Esophagus muscularis mucosa (tissue), 4 donors: Measurements from ENCODE around the gene EARS2. TPM values are rescaled to one million over a fixed set of nuclear protein-coding genes. Genes with fewer than 3 reads are reported as not detected.

ENCODE experiments used
- DNase-seq: peaks from one replicate; pipeline ENCODE4 v3.0.0-alpha.2; 2017; ENCODE audit errors: extremely low spot score
- H3K27ac ChIP-seq, 4 donors: fragments of 200-600 bp; sonication (generic); replicated peaks in 1 of 4; 1 replicate in 3 of 4; 2 replicates in 1 of 4; pipeline ENCODE4 v1.5.1; 2016 to 2019; ENCODE audit warnings: mild to moderate bottlenecking in 1 of 4
- H3K27me3 ChIP-seq, 4 donors: fragments of 200-600 bp; sonication (generic); one replicate each; pipeline versions ENCODE4 v1.5.1 to v1.6.0; 2016 to 2019
- H3K36me3 ChIP-seq, 4 donors: fragments of 200-600 bp; sonication (generic); one replicate each; pipeline ENCODE4 v1.5.1; 2016 to 2019
- H3K4me1 ChIP-seq, 4 donors: fragments of 200-600 bp; sonication (generic); one replicate each; pipeline ENCODE4 v1.5.1; 2016 to 2019
- H3K4me3 ChIP-seq, 4 donors: fragments of 200-600 bp; sonication (generic); 1 replicate in 2 of 4; 2 replicates in 2 of 4; pipeline ENCODE4 v1.5.1; 2016 to 2019; ENCODE audit warnings: mild to moderate bottlenecking in 4 of 4, moderate library complexity in 1 of 4
- H3K9me3 ChIP-seq, 4 donors: fragments of 200-600 bp; sonication (generic); 1 replicate in 3 of 4; 2 replicates in 1 of 4; pipeline ENCODE4 v1.5.1; 2016 to 2019
- CTCF ChIP-seq, 3 experiments: fragments of 200-600 bp in 2 of 3; fragments of 450-650 bp in 1 of 3; sonication (generic) in 2 of 3; IDR thresholded peaks; one replicate each; pipeline ENCODE4 v1.5.1; 2017 to 2019; ENCODE audit warnings: antibody characterized with exemption in 3 of 3, mild to moderate bottlenecking in 2 of 3, moderate library complexity in 1 of 3
- EP300 ChIP-seq: sonication (generic); formaldehyde crosslinking; IDR thresholded peaks from one replicate; pipeline ENCODE4 v1.6.1; 2017; ENCODE audit warnings: antibody characterized with exemption
- POLR2A ChIP-seq: fragments of 450-650 bp; IDR thresholded peaks from one replicate; pipeline ENCODE4 v1.6.1; 2017; ENCODE audit warnings: antibody characterized with exemption, moderate library complexity, mild to moderate bottlenecking, low read depth
- POLR2AphosphoS5 ChIP-seq, 2 donors: sonication (generic); formaldehyde crosslinking; IDR thresholded peaks; one replicate each; pipeline ENCODE4 v1.6.1; 2017; ENCODE audit warnings: antibody characterized with exemption in 2 of 2
- WGBS: methylation state at CpG from one replicate; pipeline ENCODE4 v1.1.5; 2018; 5-methylcytosine and 5-hydroxymethylcytosine counted together
- intact Hi-C: fragments of 100-400 bp; cut with DNase I; formaldehyde crosslinking; loops from one replicate; pipeline ENCODE4 v1.15.1; 2023
- total RNA-seq, 4 donors: library from RNA; depleted of rRNA; stranded (reverse); fragments of >200 nt; gene quantifications; one replicate each; pipeline versions ENCODE4 v1.1.0 to v1.2.1, GENCODE V29; 2016

Gene EARS2
- total RNA-seq, 4 donors from 2014 or later, result 14.2 to 24.4 (median 18.2) TPM

GRCh38 chr16:23519282-23519681 is 37.9 kb downstream of the EARS2 start:
- no peaks in the 10 kb centered on the region for H3K27me3 ChIP-seq
- WGBS, result 97% methylated on average over 5 of the region's 5 CpGs
- TF ChIP-seq POLR2AphosphoS5 (IDR thresholded peaks at IDR 0.05), result no peak
- TF ChIP-seq CTCF (IDR thresholded peaks at IDR 0.05), result no peak
- TF ChIP-seq POLR2A, result no peak
- no peak for TF ChIP-seq EP300
- H3K36me3 ChIP-seq, result peaks cover 18 to 55% (median 45%) of the 10 kb centered on the region in 4 donors
- DNase-seq, result no peak
- no peak overlapping the region for H3K4me3 ChIP-seq
- no peak overlapping the region for H3K27ac ChIP-seq
- H3K9me3 ChIP-seq, result no peaks in the 10 kb centered on the region
- H3K4me1 ChIP-seq, result no peaks in the 10 kb centered on the region
- intact Hi-C loops, result no loop called here

GRCh38 chr16:23518435-23518891 is 38.7 kb downstream of the EARS2 start:
- WGBS, result 69% methylated on average over 3 of the region's 3 CpGs
- intact Hi-C loops, result no loop called here
- TF ChIP-seq CTCF (IDR thresholded peaks at IDR 0.05) (no peak), POLR2A (no peak), POLR2AphosphoS5 (IDR thresholded peaks at IDR 0.05) (no peak), EP300 (no peak)

DNA sequence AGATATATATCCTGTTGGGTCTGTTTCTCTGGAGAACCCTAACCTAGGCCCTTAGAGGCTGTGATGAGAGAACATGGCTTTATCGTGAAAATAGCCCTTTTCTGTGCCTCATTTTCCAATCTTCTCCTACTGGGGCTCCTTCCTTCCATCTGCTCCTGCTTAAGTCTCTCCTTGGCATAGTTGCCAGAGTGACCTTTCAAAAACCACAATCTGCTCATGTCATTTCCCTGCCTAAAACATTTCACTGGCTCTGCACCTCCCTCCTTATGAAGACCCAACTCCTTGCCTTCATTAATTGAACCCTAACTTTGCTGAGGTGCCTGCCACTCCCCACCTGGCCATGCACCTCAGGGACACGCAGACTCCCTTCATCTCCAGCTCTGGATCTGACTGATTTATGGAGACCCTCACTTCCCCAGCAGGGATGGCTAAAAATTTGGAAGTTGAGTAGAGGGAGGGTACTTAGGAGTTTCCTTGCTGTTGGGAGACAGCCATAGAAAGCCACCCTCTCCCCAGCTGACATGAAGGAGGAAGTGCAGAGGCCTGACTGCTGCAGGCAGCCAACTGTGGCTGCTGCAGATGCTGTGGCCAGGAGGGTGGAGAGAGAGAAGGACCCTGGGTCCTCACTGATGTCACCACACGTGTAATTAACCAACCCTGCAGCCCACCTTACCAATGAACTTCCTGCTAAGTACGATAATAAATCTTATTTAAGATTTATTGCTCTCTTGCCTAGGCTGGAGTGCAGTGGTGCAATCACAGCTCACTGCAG is 40.6 kb downstream of the EARS2 start:
- intact Hi-C loops, result no loop called here
- Histone ChIP-seq H3K9me3 (no peaks in the 10 kb centered on the region), H3K36me3 (peaks cover 0 to 30% (median 18%) of the 10 kb centered on the region in 4 donors), H3K4me1 (no peaks in the 10 kb centered on the region), H3K27me3 (no peaks in the 10 kb centered on the region), H3K27ac (no peak overlapping the region), H3K4me3 (no peak overlapping the region)
- 72% methylated on average over 4 of the region's 4 CpGs for WGBS
- DNase-seq, result no peak
- TF ChIP-seq POLR2AphosphoS5 (IDR thresholded peaks at IDR 0.05) (no peak), POLR2A (no peak), EP300 (no peak), CTCF (IDR thresholded peaks at IDR 0.05) (no peak)

More at GRCh38 chr16:23518435-23518891, 38.7 kb downstream of the EARS2 start:
- H3K4me3 ChIP-seq, result no peak overlapping the region
- no peaks in the 10 kb centered on the region for H3K4me1 ChIP-seq
- no peak overlapping the region for H3K27ac ChIP-seq
- H3K27me3 ChIP-seq, result no peaks in the 10 kb centered on the region
- H3K9me3 ChIP-seq, result no peaks in the 10 kb centered on the region
- DNase-seq, result no peak
- H3K36me3 ChIP-seq, result peaks cover 9 to 49% (median 37%) of the 10 kb centered on the region in 4 donors

- TF ChIP-seq CTCF (IDR thresholded peaks at IDR 0.05) (no peak), POLR2AphosphoS5 (IDR thresholded peaks at IDR 0.05) (no peak), POLR2A (no peak), EP300 (no peak)
- no peaks in the 10 kb centered on the region for H3K9me3 ChIP-seq
- intact Hi-C loops, result no loop called here
- 97% methylated on average over 5 of the region's 5 CpGs for WGBS
- no peak for DNase-seq
- H3K27ac ChIP-seq, result no peak overlapping the region
- peaks cover 0 to 3% (median 2%) of the 10 kb centered on the region in 4 donors for H3K4me1 ChIP-seq
- H3K36me3 ChIP-seq, result peaks cover 0 to 23% (median 11%) of the 10 kb centered on the region in 4 donors
- H3K27me3 ChIP-seq, result no peaks in the 10 kb centered on the region
- H3K4me3 ChIP-seq, result no peak overlapping the region
Measured at GRCh38 chr16:23515881-23516280, 41.3 kb downstream of the EARS2 start.
